GM12878 (cell line): ENCODE data around the gene BAHD1. TPM values are rescaled to one million over a fixed set of nuclear protein-coding genes. Genes with fewer than 3 reads are reported as not detected.

Experiments
- ATAC-seq: fragments of 200-7000 bp; cut with Tn5 transposase; 3 replicates; pipeline ENCODE4 v1.9.1; 2020; ENCODE audit warnings: mild to moderate bottlenecking, moderate library complexity
- BruUV-seq: library from RNA; stranded (reverse); fragments of 400-500 nt; replicated peaks from 2 replicates; lab custom pipeline; 2021; lab: Mats Ljungman, UMichigan
- CTCF ChIA-PET: fragments of 300-600 bp; sonication (Branson Sonifier 250); formaldehyde crosslinking; extraction: SDS; loops from one replicate; lab custom pipeline; 2021; ENCODE audit warnings: inconsistent platforms; lab: Yijun Ruan, JAX
- POLR2A ChIA-PET: fragments of 350-600 bp; formaldehyde crosslinking; extraction: SDS; loops from one replicate; lab custom pipeline; 2021; ENCODE audit warnings: inconsistent platforms; lab: Charles Lee
- RAD21 ChIA-PET: fragments of 300-600 bp; sonication (Branson Sonifier 250); formaldehyde crosslinking; loops from one replicate; lab custom pipeline; 2023; ENCODE audit warnings: antibody characterized with exemption; ENCODE audit not compliant: unreplicated experiment; lab: Charles Lee
- SMC1A ChIA-PET: fragments of 300-600 bp; sonication (Branson Sonifier 250); formaldehyde crosslinking; loops from one replicate; lab custom pipeline; 2023; ENCODE audit not compliant: unreplicated experiment, uncharacterized antibody; lab: Charles Lee
- DNase-seq: peaks from one replicate; pipeline ENCODE4 v3.0.0-alpha.2; 2011; ENCODE audit warnings: low read depth, low spot score
- FAIRE-seq: peaks from 3 replicates; lab custom pipeline; 2011; peaks lifted over from hg19 to GRCh38; lab: Jason Lieb, UNC
- H2AFZ ChIP-seq: 2 replicates; pipeline ENCODE4 v1.6.0; 2011; ENCODE audit warnings: low read depth, low read length, control low read depth; ENCODE audit not compliant: control insufficient read depth
- H3K27ac ChIP-seq: 2 replicates; pipeline ENCODE4 v1.5.1; 2011; ENCODE audit warnings: control low read depth; ENCODE audit not compliant: control insufficient read depth, insufficient read depth
- H3K27me3 ChIP-seq, 2 experiments: replicated peaks in 1 of 2; 2 replicates each; pipeline versions ENCODE4 v1.6.0 to v1.6.1; 2011; ENCODE audit warnings: low read length in 1 of 2; ENCODE audit not compliant: control insufficient read depth in 2 of 2, insufficient read depth in 2 of 2
- H3K36me3 ChIP-seq, 2 experiments: 2 replicates each; pipeline ENCODE4 v1.5.1; 2011; ENCODE audit warnings: low read length in 1 of 2; ENCODE audit not compliant: control insufficient read depth in 2 of 2, insufficient read depth in 2 of 2
- H3K4me1 ChIP-seq: 2 replicates; pipeline ENCODE4 v1.6.1; 2011; ENCODE audit warnings: mild to moderate bottlenecking, low read length, moderate library complexity, mixed read lengths; ENCODE audit not compliant: control insufficient read depth, insufficient read depth
- H3K4me2 ChIP-seq: 2 replicates; pipeline ENCODE4 v1.6.0; 2011; ENCODE audit warnings: control low read depth; ENCODE audit not compliant: control insufficient read depth, insufficient read depth
- H3K4me3 ChIP-seq: fragments of 200-600 bp; sonication (generic); 2 replicates; pipeline ENCODE4 v1.5.1; 2016
- H3K79me2 ChIP-seq: 2 replicates; pipeline ENCODE4 v1.6.0; 2011; ENCODE audit warnings: low read length; ENCODE audit not compliant: control insufficient read depth, insufficient read depth
- H3K9ac ChIP-seq: 2 replicates; pipeline ENCODE4 v1.8.0; 2011; ENCODE audit warnings: low read length, control low read depth, mixed read lengths; ENCODE audit not compliant: control insufficient read depth, insufficient read depth
- H3K9me3 ChIP-seq: replicated peaks from 3 replicates; pipeline ENCODE4 v1.5.1; 2011; ENCODE audit warnings: mild to moderate bottlenecking, low read length; ENCODE audit not compliant: control insufficient read depth, insufficient read depth
- H4K20me1 ChIP-seq: 2 replicates; pipeline ENCODE4 v1.6.0; 2011; ENCODE audit not compliant: control insufficient read depth, insufficient read depth
- EED ChIP-seq: sonication (generic); IDR thresholded peaks from 2 replicates; pipeline ENCODE4 v1.6.1; 2016; ENCODE audit warnings: antibody characterized with exemption, low read depth
- EP300 ChIP-seq, 2 experiments: fragments of 150-350 bp in 1 of 2; IDR thresholded peaks; 2 replicates each; pipeline ENCODE4 v1.6.1; 2011 to 2012; ENCODE audit warnings: low read depth in 2 of 2, low read length in 2 of 2, borderline replicate concordance in 1 of 2, improper control_type of control experiment in 1 of 2, inconsistent platforms in 1 of 2; ENCODE audit not compliant: control insufficient read depth in 1 of 2
- EZH2 ChIP-seq: IDR thresholded peaks from 2 replicates; pipeline ENCODE4 v1.6.1; 2012; ENCODE audit warnings: low read depth, mild to moderate bottlenecking, control low read depth, inconsistent platforms, low read length, borderline replicate concordance; ENCODE audit not compliant: control insufficient read depth
- GATAD2B ChIP-seq: fragments of 450-650 bp; conservative IDR thresholded peaks from 2 replicates; pipeline ENCODE4 v1.6.1; 2017; ENCODE audit warnings: low read depth, mild to moderate bottlenecking, moderate library complexity
- KAT2A ChIP-seq: conservative IDR thresholded peaks from 2 replicates; pipeline ENCODE4 v1.6.1; 2011; ENCODE audit warnings: low read depth, low read length; ENCODE audit not compliant: control insufficient read depth
- MXI1 ChIP-seq: fragments of 150-350 bp; IDR thresholded peaks from 2 replicates; pipeline ENCODE4 v1.6.1; 2011; ENCODE audit warnings: low read depth, mild to moderate bottlenecking, inconsistent platforms, low read length, improper control_type of control experiment
- NBN ChIP-seq: fragments of 450-650 bp; IDR thresholded peaks from 2 replicates; pipeline ENCODE4 v1.6.1; 2016
- PAX8 ChIP-seq: fragments of 450-650 bp; IDR thresholded peaks from 2 replicates; pipeline ENCODE4 v1.6.1; 2017; ENCODE audit warnings: mild to moderate bottlenecking, moderate library complexity
- PKNOX1 ChIP-seq: fragments of 450-650 bp; IDR thresholded peaks from 2 replicates; pipeline ENCODE4 v1.6.1; 2016; ENCODE audit warnings: mild to moderate bottlenecking
- POLR2A ChIP-seq: IDR thresholded peaks from 2 replicates; pipeline ENCODE4 v1.6.1; 2011; ENCODE audit warnings: low read depth, mild to moderate bottlenecking, low read length
- SKIL ChIP-seq: fragments of 450-650 bp; IDR thresholded peaks from 2 replicates; pipeline ENCODE4 v1.6.1; 2017; ENCODE audit warnings: mild to moderate bottlenecking, low read depth, inconsistent platforms; ENCODE audit not compliant: poor library complexity, severe bottlenecking
- ZNF592 ChIP-seq: fragments of 450-650 bp; IDR thresholded peaks from 2 replicates; pipeline ENCODE4 v1.6.1; 2017; ENCODE audit warnings: mild to moderate bottlenecking, moderate library complexity
- WGBS: methylation state at CpG from one replicate; pipeline ENCODE4 v1.1.6; 2016; ENCODE audit warnings: low lambda C conversion rate; ENCODE audit not compliant: insufficient replicate concordance, insufficient coverage; ENCODE audit errors: missing lambda C conversion rate; 5-methylcytosine and 5-hydroxymethylcytosine counted together
- in situ Hi-C: fragments of 300-500 bp; cut with MboI; formaldehyde crosslinking; loops from 9 replicates; pipeline ENCODE4 v1.14.3; 2018; ENCODE audit warnings: mixed read lengths
- intact Hi-C: fragments of 100-400 bp; cut with micrococcal nuclease; formaldehyde crosslinking; loops from one replicate; pipeline ENCODE4 v1.14.2; 2022; ENCODE audit not compliant: unreplicated experiment
- polyA plus RNA-seq, 11 experiments: library from polyadenylated mRNA; depleted of rRNA in 4 of 11; unstranded in 6 of 11; stranded (reverse) in 5 of 11; fragments of >200 nt; fragmentation: Nextera tagmentation in 4 of 11; fragmentation: Illumina TruSeq in 1 of 11; extraction: Ambion mirVana in 4 of 11; extraction: Trizol in 1 of 11; gene quantifications; 1 replicate in 1 of 11; 2 replicates in 10 of 11; pipeline versions ENCODE4 v1.2.1 to v1.2.3, GENCODE V29; 2011 to 2016; ENCODE audit warnings: inconsistent platforms in 2 of 11, missing spikeins in 2 of 11, low read depth in 1 of 11
- total RNA-seq, 4 experiments: library from RNA; depleted of rRNA in 3 of 4; stranded (reverse); fragments of >200 nt in 3 of 4; fragmentation: Illumina TruSeq in 1 of 4; extraction: Trizol in 1 of 4; gene quantifications; 2 replicates each; pipeline versions ENCODE4 v1.2.1 to v1.2.3, GENCODE V29; 2013 to 2021

BAHD1 gene
- total and polyA plus RNA-seq, 10 of the 15 experiments (the other 5 are each of a cell fraction or from before 2014, with no cell fraction given) = 0.21 to 21.8 (median 5.8) TPM

GRCh38 chr15:40486066-40486770, 45.5 kb downstream of the BAHD1 start:
- RAD21 ChIA-PET = no interaction called here
- TF ChIP-seq SKIL (no peak), POLR2A (no peak), PAX8 (no peak), GATAD2B (no peak), ZNF592 (no peak), KAT2A (no peak), EZH2 (no peak), EP300 (IDR thresholded peaks at IDR 0.05; ENCODE audit: borderline replicate concordance in 1 of 2, control insufficient read depth in 1 of 2, low read depth in 2 of 2, low read length in 2 of 2) (no peak), NBN (no peak), PKNOX1 (no peak), EED (no peak), MXI1 (no peak)

More at GRCh38 chr15:40486066-40486770, 45.5 kb downstream of the BAHD1 start:
- Histone ChIP-seq H4K20me1 (no peaks in the 10 kb centered on the region), H2AFZ (no peak overlapping the region), H3K27me3 (no peaks in the 10 kb centered on the region), H3K4me1 (no peaks in the 10 kb centered on the region), H3K9ac (no peak overlapping the region), H3K9me3 (no peaks in the 10 kb centered on the region), H3K36me3 (no peaks in the 10 kb centered on the region), H3K4me3 (no peak overlapping the region), H3K79me2 (no peaks in the 10 kb centered on the region), H3K4me2 (no peak overlapping the region), H3K27ac (no peak overlapping the region)
- DNase-seq = no peak
- POLR2A ChIA-PET = no interaction called here
- in situ Hi-C loops (no loop called here), intact Hi-C loops (no loop called here)
- no peak for FAIRE-seq
- BruUV-seq = no TSS peak
- CTCF ChIA-PET = interaction anchor here (0.6 to 1.3 kb wide), 3 partner anchors 8 to 416 kb away, joined by 3 read pairs; no protein-coding TSS in a partner anchor
- ATAC-seq = no peak
- WGBS = 51% methylated on average over 34 of the region's 36 CpGs
- SMC1A ChIA-PET = no interaction called here
